ENCODE data around the gene S1PR2. TPM values are rescaled to one million over a fixed set of nuclear protein-coding genes. Genes with fewer than 3 reads are reported as not detected.

The S1PR2 gene
- polyA plus RNA-seq (2013) = 2.4 TPM

GRCh38 chr19:10230861-10231611 lies at the start of gene S1PR2:
S1PR2 (minus strand) TSS chr19:10231331; CDS start chr19:10224905, 6,426 bp downstream.
- H3K4me3 ChIP-seq (ENCODE audit: control insufficient read depth in 1 of 7, extremely low read depth in 1 of 7, insufficient read depth in 4 of 7, low read depth in 2 of 7, low read length in 6 of 7) = peak within 1 kb of the TSS; percentile 61 to 84 (median 75)
- peaks cover 0 to 36% (median 25%) of the 10 kb centered on the region in 4 experiments for H3K4me1 ChIP-seq (ENCODE audit: control extremely low read depth in 1 of 4, control insufficient read depth in 4 of 4, insufficient read depth in 4 of 4, low read length in 3 of 4)
- no peaks in the 10 kb centered on the region for H3K36me3 ChIP-seq (ENCODE audit: control insufficient read depth in 4 of 4, insufficient read depth in 4 of 4, low read length in 3 of 4)
- WGBS (ENCODE audit: insufficient coverage) = 0% methylated on average over 36 of the region's 73 CpGs
- ChIA-PET CTCF (no interaction called here), POLR2A (interaction anchor here (0.5 to 1.1 kb wide), 4 partner anchors 15 to 19 kb away, joined by 3 to 4 read pairs (median 4); no protein-coding TSS in a partner anchor)
- H3K27ac ChIP-seq (ENCODE audit: insufficient read depth in 1 of 2, low read depth in 1 of 2, low read length in 2 of 2, poor library complexity in 1 of 2, severe bottlenecking in 2 of 2) = peak within 1 kb of the TSS in 1 of 2 experiments; percentile 34
- H3K27me3 ChIP-seq (replicated peaks in 2 of 5; ENCODE audit: control insufficient read depth in 4 of 5, insufficient read depth in 5 of 5, low read length in 4 of 5) = no peaks in the 10 kb centered on the region
- no peaks in the 10 kb centered on the region for H3K9me3 ChIP-seq (ENCODE audit: control extremely low read depth in 1 of 5, control insufficient read depth in 4 of 5, insufficient read depth in 2 of 5, low read depth in 1 of 5, low read length in 4 of 5)
- peak; percentile 63 to 86 (median 83) for DNase-seq

GRCh38 chr19:10279737-10280442 lies 48.8 kb upstream of the S1PR2 start:
- POLR2A ChIA-PET = interaction anchor here (1.4 to 3.3 kb wide), 3 partner anchors 9 to 19 kb away, joined by 3 to 25 read pairs (median 7); partner anchors contain the start of genes ICAM1 and ICAM5
- Histone ChIP-seq H3K9me3 (ENCODE audit: control extremely low read depth in 1 of 5, control insufficient read depth in 4 of 5, insufficient read depth in 2 of 5, low read depth in 1 of 5, low read length in 4 of 5) (no peaks in the 10 kb centered on the region), H3K27ac (ENCODE audit: insufficient read depth in 1 of 2, low read depth in 1 of 2, low read length in 2 of 2, poor library complexity in 1 of 2, severe bottlenecking in 2 of 2) (no peak overlapping the region), H3K4me3 (ENCODE audit: control insufficient read depth in 1 of 7, extremely low read depth in 1 of 7, insufficient read depth in 4 of 7, low read depth in 2 of 7, low read length in 6 of 7) (no peak overlapping the region), H3K27me3 (replicated peaks in 2 of 5; ENCODE audit: control insufficient read depth in 4 of 5, insufficient read depth in 5 of 5, low read length in 4 of 5) (no peaks in the 10 kb centered on the region), H3K4me1 (ENCODE audit: control extremely low read depth in 1 of 4, control insufficient read depth in 4 of 4, insufficient read depth in 4 of 4, low read length in 3 of 4) (peaks cover 5 to 17% (median 13%) of the 10 kb centered on the region in 4 experiments), H3K36me3 (ENCODE audit: control insufficient read depth in 4 of 4, insufficient read depth in 4 of 4, low read length in 3 of 4) (peaks cover 0 to 22% (median 8%) of the 10 kb centered on the region in 4 experiments)
- peak in 1 of 3 donors; percentile 43 for DNase-seq
- CTCF ChIA-PET = interaction anchor here (0.8 to 3.7 kb wide), 7 partner anchors 9 to 111 kb away, joined by 3 to 41 read pairs (median 4); partner anchors contain the start of genes ICAM1 and ICAM5
- 57% methylated on average over 4 of the region's 5 CpGs for WGBS (ENCODE audit: insufficient coverage)

GRCh38 chr19:10278935-10279334 lies 47.8 kb upstream of the S1PR2 start:
- H3K27ac ChIP-seq (ENCODE audit: insufficient read depth in 1 of 2, low read depth in 1 of 2, low read length in 2 of 2, poor library complexity in 1 of 2, severe bottlenecking in 2 of 2) = no peak overlapping the region
- H3K9me3 ChIP-seq (ENCODE audit: control extremely low read depth in 1 of 5, control insufficient read depth in 4 of 5, insufficient read depth in 2 of 5, low read depth in 1 of 5, low read length in 4 of 5) = no peaks in the 10 kb centered on the region
- peaks cover 5 to 13% (median 12%) of the 10 kb centered on the region in 4 experiments for H3K4me1 ChIP-seq (ENCODE audit: control extremely low read depth in 1 of 4, control insufficient read depth in 4 of 4, insufficient read depth in 4 of 4, low read length in 3 of 4)
- DNase-seq = no peak
- H3K4me3 ChIP-seq (ENCODE audit: control insufficient read depth in 1 of 7, extremely low read depth in 1 of 7, insufficient read depth in 4 of 7, low read depth in 2 of 7, low read length in 6 of 7) = no peak overlapping the region
- WGBS (ENCODE audit: insufficient coverage) = 100% methylated on average over 1 of the region's 1 CpG
- CTCF ChIA-PET = interaction anchor here (1.4 to 3.7 kb wide), 4 partner anchors 9 to 112 kb away, joined by 4 to 41 read pairs (median 12); partner anchors contain the start of genes ICAM1 and ICAM5
- POLR2A ChIA-PET = interaction anchor here (1.1 to 3.3 kb wide), 3 partner anchors 8 to 27 kb away, joined by 3 to 25 read pairs (median 7); partner anchors contain the start of genes ICAM1 and ICAM5
- peaks cover 0 to 15% (median 4%) of the 10 kb centered on the region in 4 experiments for H3K36me3 ChIP-seq (ENCODE audit: control insufficient read depth in 4 of 4, insufficient read depth in 4 of 4, low read length in 3 of 4)
- H3K27me3 ChIP-seq (replicated peaks in 2 of 5; ENCODE audit: control insufficient read depth in 4 of 5, insufficient read depth in 5 of 5, low read length in 4 of 5) = no peaks in the 10 kb centered on the region

- Histone ChIP-seq H3K4me3 (ENCODE audit: control insufficient read depth in 1 of 7, extremely low read depth in 1 of 7, insufficient read depth in 4 of 7, low read depth in 2 of 7, low read length in 6 of 7) (no peak overlapping the region), H3K27ac (ENCODE audit: insufficient read depth in 1 of 2, low read depth in 1 of 2, low read length in 2 of 2, poor library complexity in 1 of 2, severe bottlenecking in 2 of 2) (no peak overlapping the region), H3K36me3 (ENCODE audit: control insufficient read depth in 4 of 4, insufficient read depth in 4 of 4, low read length in 3 of 4) (peaks cover 0 to 8% (median 2%) of the 10 kb centered on the region in 4 experiments), H3K27me3 (replicated peaks in 2 of 5; ENCODE audit: control insufficient read depth in 4 of 5, insufficient read depth in 5 of 5, low read length in 4 of 5) (no peaks in the 10 kb centered on the region), H3K9me3 (ENCODE audit: control extremely low read depth in 1 of 5, control insufficient read depth in 4 of 5, insufficient read depth in 2 of 5, low read depth in 1 of 5, low read length in 4 of 5) (no peaks in the 10 kb centered on the region), H3K4me1 (ENCODE audit: control extremely low read depth in 1 of 4, control insufficient read depth in 4 of 4, insufficient read depth in 4 of 4, low read length in 3 of 4) (peaks cover 5 to 13% (median 12%) of the 10 kb centered on the region in 4 experiments)
- DNase-seq = no peak
- 96% methylated on average over 7 of the region's 9 CpGs for WGBS (ENCODE audit: insufficient coverage)
- ChIA-PET CTCF (interaction anchor here (1.2 to 3.7 kb wide), 2 partner anchors 11 to 19 kb away, joined by 4 to 20 read pairs; partner anchors contain the start of gene ICAM5), POLR2A (interaction anchor here (0.8 to 1.1 kb wide), 2 partner anchors 10 to 28 kb away, joined by 3 to 4 read pairs; no protein-coding TSS in a partner anchor)
These were observed 46.9 kb upstream of the S1PR2 start for GRCh38 chr19:10277795-10278589.

GRCh38 chr19:10274589-10274988 lies 43.5 kb upstream of the S1PR2 start:
- POLR2A ChIA-PET = interaction anchor here (1.1 kb wide), 1 partner anchor 15 kb away, joined by 7 read pairs; the partner anchor contains the start of gene ICAM5
- CTCF ChIA-PET = interaction anchor here (1.1 to 1.4 kb wide), 2 partner anchors 13 to 25 kb away, joined by 4 to 6 read pairs; no protein-coding TSS in a partner anchor
- Histone ChIP-seq H3K4me3 (ENCODE audit: control insufficient read depth in 1 of 7, extremely low read depth in 1 of 7, insufficient read depth in 4 of 7, low read depth in 2 of 7, low read length in 6 of 7) (no peak overlapping the region), H3K36me3 (ENCODE audit: control insufficient read depth in 4 of 4, insufficient read depth in 4 of 4, low read length in 3 of 4) (peaks cover 0 to 8% (median 2%) of the 10 kb centered on the region in 4 experiments), H3K4me1 (ENCODE audit: control extremely low read depth in 1 of 4, control insufficient read depth in 4 of 4, insufficient read depth in 4 of 4, low read length in 3 of 4) (peaks cover 0 to 31% (median 30%) of the 10 kb centered on the region in 4 experiments), H3K27ac (ENCODE audit: insufficient read depth in 1 of 2, low read depth in 1 of 2, low read length in 2 of 2, poor library complexity in 1 of 2, severe bottlenecking in 2 of 2) (no peak overlapping the region), H3K9me3 (ENCODE audit: control extremely low read depth in 1 of 5, control insufficient read depth in 4 of 5, insufficient read depth in 2 of 5, low read depth in 1 of 5, low read length in 4 of 5) (no peaks in the 10 kb centered on the region), H3K27me3 (replicated peaks in 2 of 5; ENCODE audit: control insufficient read depth in 4 of 5, insufficient read depth in 5 of 5, low read length in 4 of 5) (no peaks in the 10 kb centered on the region)
- WGBS (ENCODE audit: insufficient coverage) = 99% methylated on average over 10 of the region's 10 CpGs
- DNase-seq = no peak

- Histone ChIP-seq H3K27me3 (replicated peaks in 2 of 5; ENCODE audit: control insufficient read depth in 4 of 5, insufficient read depth in 5 of 5, low read length in 4 of 5) (no peaks in the 10 kb centered on the region), H3K9me3 (ENCODE audit: control extremely low read depth in 1 of 5, control insufficient read depth in 4 of 5, insufficient read depth in 2 of 5, low read depth in 1 of 5, low read length in 4 of 5) (no peaks in the 10 kb centered on the region), H3K27ac (ENCODE audit: insufficient read depth in 1 of 2, low read depth in 1 of 2, low read length in 2 of 2, poor library complexity in 1 of 2, severe bottlenecking in 2 of 2) (peak overlapping the region in 1 of 2 experiments; percentile 83), H3K36me3 (ENCODE audit: control insufficient read depth in 4 of 4, insufficient read depth in 4 of 4, low read length in 3 of 4) (peaks cover 0 to 8% (median 2%) of the 10 kb centered on the region in 4 experiments), H3K4me3 (ENCODE audit: control insufficient read depth in 1 of 7, extremely low read depth in 1 of 7, insufficient read depth in 4 of 7, low read depth in 2 of 7, low read length in 6 of 7) (peak overlapping the region in 3 of 7 experiments; percentile 61 to 73 (median 68)), H3K4me1 (ENCODE audit: control extremely low read depth in 1 of 4, control insufficient read depth in 4 of 4, insufficient read depth in 4 of 4, low read length in 3 of 4) (peaks cover 0 to 35% (median 28%) of the 10 kb centered on the region in 4 experiments)
- CTCF ChIA-PET = interaction anchor here (1.1 to 20.1 kb wide), 9 partner anchors 9 to 118 kb away, joined by 3 to 542 read pairs (median 16); partner anchors contain the start of genes ICAM4, ICAM5 and TYK2
- POLR2A ChIA-PET = interaction anchor here (0.6 to 4.0 kb wide), 11 partner anchors 9 to 288 kb away, joined by 3 to 60 read pairs (median 6); partner anchors contain the start of genes ICAM4, ICAM5 and TYK2
- WGBS (ENCODE audit: insufficient coverage) = 33% methylated on average over 10 of the region's 12 CpGs
- DNase-seq = peak; percentile 54 to 91 (median 90)
These were observed 40.5 kb upstream of the S1PR2 start for GRCh38 chr19:10271543-10272086.
